Left cardiac atrium (tissue), 4 donors: ENCODE results near the gene CD1E. TPM values are rescaled to one million over a fixed set of nuclear protein-coding genes. Genes with fewer than 3 reads are reported as not detected.
"Not testable (repeated sequence)": the region's sequence is repeated elsewhere in the genome, so short reads cannot be mapped to it uniquely, and the experiment has no call there.

Source experiments
- ATAC-seq, 2 donors: fragments of 200-7000 bp; cut with Tn5 transposase; one replicate each; pipeline ENCODE4 v1.9.1; 2020; ENCODE audit warnings: mild to moderate bottlenecking in 2 of 2, moderate library complexity in 2 of 2
- DNase-seq: peaks from one replicate; pipeline ENCODE4 v3.0.0-alpha.2; 2020
- intact Hi-C, 2 donors: fragments of 100-400 bp; cut with DNase I; formaldehyde crosslinking; loops; one replicate each; pipeline versions ENCODE4 v1.14.1 to v1.15.1; 2022 to 2023
- long read RNA-seq: library from polyadenylated mRNA; unstranded; transcript quantifications from one replicate; pipeline ENCODE4 v2.0.0, GENCODE V29; 2021
- total RNA-seq, 2 donors: library from RNA; stranded (reverse); fragmentation: NEBNext Ultra II Directional; extraction: Animal tissue kit (Norgen Biotek cat#: 25700); gene quantifications; one replicate each; pipeline ENCODE4 v1.2.1, GENCODE V29; 2021
- donor health status: DM: no; HTN: yes; CAD: no.
- donor health status: DM: no; HTN: yes; CAD: no; lungs with severe emphysema.
- donor health status: DM: yes; HTN: yes; CAD: no.
- donor health status: Dilated cardiomyopathy.

The CD1E gene
- total RNA-seq = not detected
- long read RNA-seq = 0 reads

- ATAC-seq = no peak
- no peak for DNase-seq
These were observed at the start of gene CD1E for GRCh38 chr1:158353303-158354075. TSS of gene CD1E (plus strand) at chr1:158353894. CDS start at chr1:158353989, 95 bp downstream.

GRCh38 chr1:158310623-158311022 is 43.1 kb upstream of the CD1E start:
- no peak for ATAC-seq
- no peak for DNase-seq
- intact Hi-C loops = no loop called here

More at GRCh38 chr1:158353303-158354075, at the start of gene CD1E:
- intact Hi-C loops = no loop called here

- ATAC-seq = no peak
- intact Hi-C loops = no loop called here
- DNase-seq = no peak
These were observed 42.6 kb upstream of the CD1E start for GRCh38 chr1:158311066-158311465.

- no peak for ATAC-seq
These were observed 29.8 kb upstream of the CD1E start for GRCh38 chr1:158323866-158324265.

GRCh38 chr1:158324395-158324794 is 29.3 kb upstream of the CD1E start:
- intact Hi-C loops = no loop called here
- no peak for ATAC-seq
- no peak for DNase-seq

More at GRCh38 chr1:158323866-158324265, 29.8 kb upstream of the CD1E start:
- DNase-seq = no peak
- intact Hi-C loops = no loop called here

- intact Hi-C loops = no loop called here
These were observed 26.2 kb upstream of the CD1E start for GRCh38 chr1:158327481-158327880.

GRCh38 chr1:158328426-158328825 is 25.3 kb upstream of the CD1E start:
- intact Hi-C loops = no loop called here
- no peak for DNase-seq

More at GRCh38 chr1:158327481-158327880, 26.2 kb upstream of the CD1E start:
- DNase-seq (no peak), ATAC-seq (no peak)

GRCh38 chr1:158329300-158329699 is 24.4 kb upstream of the CD1E start:
- ATAC-seq (no peak), DNase-seq (no peak)
- intact Hi-C loops = no loop called here

More at GRCh38 chr1:158328426-158328825, 25.3 kb upstream of the CD1E start:
- no peak for ATAC-seq

- intact Hi-C loops = no loop called here
- DNase-seq = no peak
These were observed 24.0 kb upstream of the CD1E start for GRCh38 chr1:158329733-158330132.

GRCh38 chr1:158330391-158331105 is 23.1 kb upstream of the CD1E start:
- intact Hi-C loops = no loop called here
- ATAC-seq (no peak), DNase-seq (no peak)

More at GRCh38 chr1:158329733-158330132, 24.0 kb upstream of the CD1E start:
- no peak for ATAC-seq

- ATAC-seq (no peak), DNase-seq (no peak)
- intact Hi-C loops = no loop called here
These were observed 22.6 kb upstream of the CD1E start for GRCh38 chr1:158331106-158331425.

GRCh38 chr1:158331481-158332150 is 22.1 kb upstream of the CD1E start, which contains the start of gene CD1B:
TSS of gene CD1B (minus strand) at chr1:158331531. CDS start at chr1:158331423, 108 bp downstream.
- DNase-seq (no peak), ATAC-seq (no peak)
- intact Hi-C loops = no loop called here

GRCh38 chr1:158333405-158334155 is 20.1 kb upstream of the CD1E start:
- ATAC-seq (no peak), DNase-seq (no peak)
- intact Hi-C loops = no loop called here

- DNase-seq = no peak
- no peak for ATAC-seq
- intact Hi-C loops = no loop called here
These were observed 19.0 kb upstream of the CD1E start for GRCh38 chr1:158334526-158335212.

- intact Hi-C loops = no loop called here
- ATAC-seq (no peak), DNase-seq (no peak)
These were observed 18.5 kb upstream of the CD1E start for GRCh38 chr1:158335213-158335532.

- ATAC-seq, intact Hi-C loops, DNase-seq: not testable (repeated sequence)
These were observed 17.3 kb upstream of the CD1E start for GRCh38 chr1:158336413-158336812.

- intact Hi-C loops, DNase-seq, ATAC-seq: not testable (repeated sequence)
These were observed 4.7 kb upstream of the CD1E start for GRCh38 chr1:158348946-158349345.

- ATAC-seq (peak in 1 of 2 donors; percentile 47), DNase-seq (no peak)
- intact Hi-C loops = no loop called here
These were observed 561 bp downstream of the CD1E start for GRCh38 chr1:158354255-158354654.
